Colon (tissue), 2 donors: ENCODE measurements around the gene FAM120B.
"Not testable (repeated sequence)": the region's sequence is repeated elsewhere in the genome, so short reads cannot be mapped to it uniquely, and the experiment has no call there.

Experiments
- FAIRE-seq: peaks from 2 replicates; lab custom pipeline; 2012; peaks lifted over from hg19 to GRCh38; lab: Jason Lieb, UNC
- donor health status: control.
- donor health status: control.

FAM120B gene

DNA sequence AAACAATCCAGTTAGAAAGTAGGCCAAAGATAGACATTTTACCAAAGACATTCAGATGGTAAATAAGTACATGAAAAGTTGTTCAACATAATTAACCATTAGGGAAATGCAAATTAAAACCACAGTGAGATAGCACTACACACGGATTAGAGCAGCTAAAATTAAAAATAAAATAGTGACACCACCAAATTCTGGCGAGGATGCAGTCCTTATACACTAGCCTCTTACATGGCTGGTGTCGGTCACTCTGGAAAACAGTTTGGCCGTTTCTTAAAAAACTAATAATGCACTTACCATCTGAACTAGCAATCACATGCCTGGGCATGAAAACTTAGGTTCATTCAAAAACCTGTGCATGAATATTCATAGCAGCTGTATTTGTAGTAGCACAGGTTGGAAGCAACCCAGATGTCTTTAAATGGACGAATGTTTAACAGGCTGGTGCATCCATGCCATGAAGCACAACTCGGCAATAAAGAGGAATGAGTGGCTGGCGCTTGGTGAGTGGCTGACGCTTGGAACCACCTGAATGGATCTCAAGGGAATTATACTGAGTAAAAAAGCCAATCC is 77.0 kb downstream of the FAM120B start:
- FAIRE-seq = no peak

DNA sequence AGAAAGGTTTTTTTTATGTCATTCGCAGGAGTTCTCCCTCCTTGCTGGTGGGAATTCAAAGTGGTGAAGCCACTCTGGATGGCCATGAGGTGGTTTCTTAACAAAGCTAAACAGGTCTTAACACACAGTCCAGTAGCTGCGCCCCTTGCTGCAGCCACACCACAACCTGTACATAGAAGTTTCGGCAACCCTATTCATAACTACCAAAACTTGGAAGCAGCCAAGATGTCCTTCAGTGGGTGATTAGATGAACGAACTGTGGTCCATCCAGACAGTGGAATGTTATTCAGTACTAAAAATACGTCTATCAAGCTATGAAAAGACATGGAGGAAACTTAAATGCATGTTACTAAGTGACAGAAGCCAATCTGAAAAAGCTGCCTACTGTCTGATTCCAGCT is 78.9 kb downstream of the FAM120B start:
- no peak for FAIRE-seq

DNA sequence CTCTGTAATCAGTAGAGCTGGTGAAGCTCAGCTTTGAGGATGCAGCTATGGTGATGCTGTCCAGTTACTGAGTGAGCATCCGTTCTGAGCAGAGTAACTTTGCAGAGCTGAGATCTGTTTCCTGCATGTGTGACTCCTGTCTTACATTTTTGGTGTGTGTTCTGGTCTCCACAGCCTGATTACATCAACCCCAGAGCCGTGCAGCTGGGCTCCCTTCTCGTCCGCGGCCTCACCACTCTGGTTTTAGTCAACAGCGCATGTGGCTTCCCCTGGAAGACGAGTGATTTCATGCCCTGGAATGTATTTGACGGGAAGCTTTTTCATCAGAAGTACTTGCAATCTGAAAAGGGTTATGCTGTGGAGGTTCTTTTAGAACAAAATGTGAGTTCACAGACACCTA is 81.6 kb downstream of the FAM120B start:
- no peak for FAIRE-seq

DNA sequence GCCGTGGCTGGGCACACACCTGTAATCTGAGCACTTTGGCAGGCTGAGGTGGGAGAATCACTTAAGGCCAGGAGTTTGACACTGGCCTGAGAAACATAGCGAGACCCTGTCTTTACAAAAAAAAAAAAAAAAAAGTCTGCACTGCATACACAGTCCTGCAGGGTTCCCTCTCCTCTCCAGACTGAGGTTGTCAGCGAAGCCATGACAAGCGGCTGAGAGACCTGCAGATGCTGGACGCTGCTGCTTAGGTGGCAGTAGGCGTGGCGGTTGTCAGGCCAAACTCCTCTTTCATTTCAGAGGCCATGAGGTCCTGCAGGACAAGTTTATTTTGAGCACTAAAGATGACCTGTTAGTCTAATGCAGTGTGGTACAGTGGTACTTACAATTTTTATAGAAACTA is 86.5 kb downstream of the FAM120B start:
- FAIRE-seq = no peak

DNA sequence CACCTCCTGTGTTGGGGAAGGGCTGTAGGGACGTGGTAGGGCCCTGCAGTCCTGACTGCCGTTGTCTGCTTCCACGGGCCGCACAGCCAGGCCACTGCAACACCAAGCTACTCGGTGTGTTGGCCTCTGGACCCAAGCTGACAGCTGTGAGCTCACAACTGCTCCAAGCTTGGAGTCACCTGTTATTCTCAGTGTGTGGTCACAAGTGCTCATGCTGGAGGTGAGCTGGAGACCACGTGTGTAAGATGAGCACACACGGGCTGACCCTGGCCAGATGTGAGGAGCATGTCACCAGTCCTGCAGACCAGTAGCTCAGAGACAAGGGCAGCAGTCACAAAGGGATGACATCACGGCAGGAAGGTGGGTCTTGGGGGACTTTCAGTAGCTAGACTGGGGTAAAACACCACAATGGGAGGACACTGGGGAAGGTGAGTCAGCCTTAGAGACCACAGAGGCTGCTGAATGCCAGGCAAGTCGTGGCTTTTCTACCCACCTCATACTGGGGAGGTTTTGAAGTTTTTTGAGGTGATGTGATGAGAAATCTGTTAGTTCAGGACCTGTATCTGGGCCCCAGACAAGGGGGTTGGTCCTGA is 87.3 kb downstream of the FAM120B start:
- no peak for FAIRE-seq

GRCh38 chr6:170394980-170395379 is 88.4 kb downstream of the FAM120B start:
- FAIRE-seq = no peak

DNA sequence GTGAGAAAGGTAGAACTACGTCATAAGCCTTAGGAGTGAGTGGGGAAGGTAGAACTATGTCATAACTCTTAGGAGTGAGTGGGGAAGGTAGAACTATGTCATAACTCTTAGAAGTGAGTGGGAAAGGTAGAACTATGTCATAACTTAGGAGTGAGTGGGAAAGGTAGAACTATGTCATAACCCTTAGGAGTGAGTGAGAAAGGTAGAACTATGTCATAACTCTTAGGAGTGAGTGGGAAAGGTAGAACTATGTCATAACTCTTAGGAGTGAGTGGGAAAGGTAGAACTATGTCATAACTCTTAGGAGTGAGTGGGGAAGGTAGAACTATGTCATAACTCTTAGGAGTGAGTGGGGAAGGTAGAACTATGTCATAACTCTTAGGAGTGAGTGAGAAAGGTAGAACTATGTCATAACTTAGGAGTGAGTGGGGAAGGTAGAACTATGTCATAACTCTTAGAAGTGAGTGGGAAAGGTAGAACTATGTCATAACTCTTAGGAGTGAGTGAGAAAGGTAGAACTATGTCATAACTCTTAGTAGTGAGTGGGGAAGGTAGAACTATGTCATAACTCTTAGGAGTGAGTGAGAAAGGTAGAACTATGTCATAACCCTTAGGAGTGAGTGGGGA is 92.3 kb downstream of the FAM120B start:
- peak; percentile 74 for FAIRE-seq

- not testable (repeated sequence) for FAIRE-seq
These were observed 93.5 kb downstream of the FAM120B start for GRCh38 chr6:170399955-170400558.

GRCh38 chr6:170402318-170403040 is 95.9 kb downstream of the FAM120B start:
- FAIRE-seq = no peak

- no peak for FAIRE-seq
These were observed 96.9 kb downstream of the FAM120B start for GRCh38 chr6:170403451-170403850.

DNA sequence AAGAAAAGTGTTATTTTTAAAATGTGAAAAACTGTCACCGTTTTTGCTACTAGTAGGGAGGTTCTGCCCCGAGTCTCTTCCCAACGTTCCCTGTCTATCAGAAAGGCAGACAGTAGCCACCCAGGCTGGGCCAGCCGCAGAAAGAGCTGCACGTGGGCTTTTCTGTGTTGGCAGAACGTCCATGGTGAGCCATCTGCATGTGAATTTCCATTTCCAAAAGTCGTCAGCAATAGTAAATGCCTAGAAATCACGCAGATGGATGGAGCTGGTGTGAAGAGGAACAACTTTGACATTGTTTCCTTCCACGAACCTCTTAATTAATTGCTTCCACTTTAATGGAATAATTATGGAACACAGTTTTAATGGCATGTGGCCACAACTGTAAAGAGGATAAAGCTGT is 97.5 kb downstream of the FAM120B start:
- FAIRE-seq = no peak

DNA sequence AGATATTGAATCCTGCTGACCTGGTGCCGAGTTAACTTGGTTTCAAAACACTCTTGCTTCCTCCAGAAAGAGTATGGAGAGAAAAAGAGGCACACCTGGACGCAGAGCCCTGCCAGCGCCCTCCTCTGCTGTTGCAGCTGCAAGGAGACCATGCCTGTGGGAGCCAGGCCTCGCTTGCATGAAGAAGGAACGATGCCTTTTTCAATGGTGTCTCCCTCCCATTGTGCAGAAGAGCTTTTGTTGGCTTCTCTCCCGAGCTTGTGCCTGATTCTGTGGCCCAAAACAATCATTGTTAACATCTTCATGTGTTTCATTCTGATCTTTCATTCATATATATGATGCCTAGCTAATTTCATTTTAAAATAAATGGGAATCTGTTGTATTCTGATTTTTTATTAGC is 98.1 kb downstream of the FAM120B start:
- no peak for FAIRE-seq

- FAIRE-seq = no peak
These were observed 98.9 kb downstream of the FAM120B start for GRCh38 chr6:170405311-170405975.

GRCh38 chr6:170407200-170407599 is 100.6 kb downstream of the FAM120B start:
- no peak for FAIRE-seq

DNA sequence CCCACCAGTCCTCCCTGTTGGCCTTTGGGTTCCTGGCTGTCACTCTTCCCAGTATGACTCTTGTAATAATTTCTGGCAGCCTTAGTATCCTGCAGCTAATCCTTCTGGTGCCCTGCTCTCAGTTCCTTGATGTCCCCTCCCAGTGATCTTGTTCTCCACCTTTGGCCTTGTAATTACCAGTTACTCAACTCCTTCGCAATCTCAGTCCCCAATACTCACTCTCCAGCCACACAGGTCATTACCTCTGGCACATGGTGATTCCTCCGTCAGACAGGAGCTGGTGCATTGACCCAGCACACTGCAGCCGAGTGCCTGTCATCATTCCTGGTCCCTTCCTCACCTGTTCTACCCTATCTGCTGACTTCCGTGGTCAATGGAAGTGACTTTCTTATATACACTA is 101.4 kb downstream of the FAM120B start:
- no peak for FAIRE-seq

DNA sequence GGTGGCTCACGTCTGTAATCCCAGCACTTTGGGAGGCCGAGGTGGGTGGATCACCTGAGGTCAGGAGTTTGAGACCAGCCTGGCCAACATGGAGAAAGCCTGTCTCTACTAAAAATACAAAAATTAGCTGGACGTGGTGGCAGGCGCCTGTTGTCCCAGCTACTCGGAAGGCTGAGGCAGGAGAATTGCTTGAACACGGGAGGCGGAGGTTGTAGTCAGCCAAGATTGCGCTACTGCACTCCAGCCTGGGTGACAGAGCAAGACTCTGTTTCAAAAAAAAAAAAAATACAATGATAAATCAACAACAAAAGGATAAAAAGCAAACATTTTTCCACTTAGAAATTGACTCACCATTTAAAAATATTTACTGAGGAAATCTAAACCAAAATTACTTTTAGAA is 103.2 kb downstream of the FAM120B start:
- FAIRE-seq = not testable (repeated sequence)

- no peak for FAIRE-seq
These were observed 103.7 kb downstream of the FAM120B start for GRCh38 chr6:170410241-170410640.

DNA sequence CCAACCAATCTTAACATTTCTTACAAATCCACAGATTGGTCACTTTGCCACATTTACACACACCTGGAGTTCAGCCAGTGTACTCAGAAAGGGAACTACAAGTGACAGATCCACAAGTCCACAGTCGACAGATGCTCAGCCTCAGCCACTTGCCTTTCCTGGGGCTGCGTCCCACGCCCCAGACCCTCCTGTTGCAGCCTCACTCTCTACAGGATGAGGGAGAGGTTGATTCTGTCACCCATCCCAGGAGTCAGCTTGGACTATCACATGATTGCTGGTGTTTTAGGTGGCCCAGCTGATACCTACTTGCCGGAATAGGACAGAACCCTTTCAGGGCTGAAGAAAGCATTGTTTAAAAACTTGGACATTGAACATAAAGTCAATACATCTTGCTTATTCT is 108.8 kb downstream of the FAM120B start:
- FAIRE-seq = no peak

DNA sequence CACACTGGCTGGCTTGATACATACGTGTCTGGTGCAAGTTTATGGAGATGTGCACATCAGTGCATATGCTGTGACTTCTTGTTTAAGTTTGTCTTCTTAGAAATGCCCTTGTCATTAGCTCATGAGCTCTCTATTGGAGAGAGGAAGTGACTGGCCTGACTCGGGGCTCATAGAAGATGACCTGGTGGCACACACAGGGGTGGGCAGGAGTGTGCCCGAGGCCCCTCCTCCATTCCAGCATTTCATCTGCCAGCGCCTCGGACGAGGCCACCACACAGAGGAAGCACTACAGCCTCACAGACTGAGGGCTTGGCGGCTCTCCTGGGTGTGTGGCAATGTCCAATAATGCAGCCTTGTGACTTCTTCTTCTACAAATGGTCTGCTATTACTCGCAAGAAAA is 109.7 kb downstream of the FAM120B start:
- FAIRE-seq = no peak

- FAIRE-seq = no peak
These were observed 110.5 kb downstream of the FAM120B start for GRCh38 chr6:170416959-170417606.

DNA sequence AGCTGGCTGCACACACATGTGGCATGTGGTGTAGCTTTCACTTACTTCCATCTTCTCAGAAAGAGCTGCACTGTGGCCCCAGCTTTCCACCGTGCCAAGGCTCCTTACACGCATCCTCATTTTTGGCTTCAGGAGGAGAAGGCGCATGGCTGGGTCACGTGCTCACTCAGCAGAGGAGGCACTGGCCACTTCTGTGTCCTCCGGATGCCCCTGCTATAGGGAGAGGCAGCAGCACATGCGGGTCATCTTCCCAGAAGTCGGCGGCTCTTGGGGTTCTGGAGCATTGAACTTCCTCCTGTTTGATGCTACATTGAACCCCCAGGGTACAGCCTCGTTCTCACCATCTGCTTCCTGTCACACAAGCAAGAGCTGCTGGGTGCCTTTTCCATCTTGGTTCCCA is 111.3 kb downstream of the FAM120B start:
- no peak for FAIRE-seq

DNA sequence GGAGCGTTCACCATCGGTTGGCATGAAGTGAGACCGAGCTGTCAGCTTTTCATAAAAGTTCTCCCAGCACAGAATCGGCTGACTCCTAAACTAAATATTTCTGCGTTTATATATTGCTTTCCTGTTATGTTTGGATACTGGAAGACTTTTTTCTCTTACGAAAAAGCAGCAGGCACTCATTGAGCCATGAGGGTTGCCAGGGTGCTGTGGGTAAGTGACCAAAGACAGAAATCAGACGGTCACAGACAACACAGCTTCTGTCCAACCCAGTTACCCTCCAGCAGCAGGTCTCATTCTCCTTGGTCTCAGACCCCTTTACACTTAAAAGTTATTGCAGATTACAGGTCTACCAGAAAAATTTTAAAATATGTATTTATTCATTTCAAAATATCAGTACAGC is 113.7 kb downstream of the FAM120B start:
- FAIRE-seq = no peak
